DMS 273 (cell line): ENCODE measurements around the gene ZDHHC24.
"Not testable (repeated sequence)": the region's sequence is repeated elsewhere in the genome, so short reads cannot be mapped to it uniquely, and the experiment has no call there.

ENCODE experiments used
- DNase-seq: peaks from one replicate; lab custom pipeline; 2025; ENCODE audit not compliant: unreplicated experiment; lab: John Stamatoyannopoulos, UW

Gene ZDHHC24

GRCh38 chr11:66545701-66546367, at the start of gene ZDHHC24:
Gene ZDHHC24, minus strand, starts transcription at chr11:66546048. Its CDS starts 45 bp downstream, at chr11:66546003.
- DNase-seq: peak; percentile 97

- peak; percentile 51 for DNase-seq
These were observed 49.5 kb upstream of the ZDHHC24 start for GRCh38 chr11:66595245-66595904.

- DNase-seq: no peak
These were observed 47.8 kb upstream of the ZDHHC24 start for GRCh38 chr11:66593650-66594049.

GRCh38 chr11:66593303-66593635, 47.4 kb upstream of the ZDHHC24 start:
- DNase-seq: no peak

GRCh38 chr11:66592457-66593302, 46.8 kb upstream of the ZDHHC24 start, which contains the start of the genes CCDC87 and CCS:
Gene CCDC87, minus strand, starts transcription at chr11:66593063. Its CDS starts 48 bp downstream, at chr11:66593015.
Gene CCS, plus strand, starts transcription at chr11:66593185. Its CDS starts 77 bp downstream, at chr11:66593262.
- DNase-seq: peak; percentile 96

DNA sequence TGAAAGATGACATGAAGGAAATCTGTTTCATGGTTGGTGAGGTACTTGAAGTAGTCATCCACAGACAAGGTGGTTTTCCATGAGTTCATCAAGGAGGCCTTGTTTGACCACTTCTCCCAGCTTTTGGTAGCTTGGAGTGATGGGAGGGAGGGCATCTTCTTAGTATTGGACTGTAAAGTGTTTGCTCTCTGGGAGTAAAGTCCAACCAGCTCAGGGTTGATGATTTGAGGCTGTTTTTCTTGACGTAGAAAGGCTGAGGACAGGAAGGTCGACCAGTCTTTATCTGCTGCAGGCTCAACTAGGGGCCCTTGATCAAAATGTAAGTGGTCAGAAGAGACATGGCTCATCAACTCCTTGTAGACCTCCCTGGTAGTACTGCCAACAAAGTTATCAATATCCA, 45.3 kb upstream of the ZDHHC24 start:
- DNase-seq: no peak

DNA sequence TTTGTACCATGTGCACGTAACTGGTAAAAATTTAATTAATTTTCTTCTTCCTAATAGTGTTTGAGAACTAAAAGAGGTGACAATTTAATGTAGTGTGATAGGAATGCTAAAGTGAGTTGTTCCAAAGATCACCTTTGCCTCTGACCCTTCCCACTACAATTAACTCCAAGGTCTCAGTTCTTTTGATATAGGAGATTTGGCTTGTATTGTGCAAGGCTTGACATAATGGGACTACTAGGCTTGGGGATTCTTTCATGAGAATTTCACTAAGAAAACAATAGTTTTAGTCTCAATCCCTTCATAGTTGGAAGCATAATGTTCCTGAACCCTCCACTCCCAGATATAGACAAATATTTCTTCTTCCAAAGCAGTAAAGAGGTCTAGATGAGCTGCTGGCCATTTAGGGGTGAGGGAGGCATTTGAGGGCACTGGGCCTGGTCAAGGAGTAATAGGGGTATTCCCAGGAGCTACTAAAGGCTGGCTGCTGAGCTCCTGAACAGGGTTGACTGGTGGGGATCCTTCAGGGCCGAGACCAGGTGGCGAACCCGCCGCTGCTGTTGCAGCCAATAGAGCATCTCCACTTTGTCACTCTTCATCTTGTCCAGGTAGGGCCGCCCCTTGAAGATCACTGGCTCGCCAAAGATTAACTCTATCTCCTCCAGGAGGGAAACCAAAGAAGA, 44.3 kb upstream of the ZDHHC24 start:
- no peak for DNase-seq

- DNase-seq: not testable (repeated sequence)
These were observed 43.5 kb upstream of the ZDHHC24 start for GRCh38 chr11:66589315-66589714.

DNA sequence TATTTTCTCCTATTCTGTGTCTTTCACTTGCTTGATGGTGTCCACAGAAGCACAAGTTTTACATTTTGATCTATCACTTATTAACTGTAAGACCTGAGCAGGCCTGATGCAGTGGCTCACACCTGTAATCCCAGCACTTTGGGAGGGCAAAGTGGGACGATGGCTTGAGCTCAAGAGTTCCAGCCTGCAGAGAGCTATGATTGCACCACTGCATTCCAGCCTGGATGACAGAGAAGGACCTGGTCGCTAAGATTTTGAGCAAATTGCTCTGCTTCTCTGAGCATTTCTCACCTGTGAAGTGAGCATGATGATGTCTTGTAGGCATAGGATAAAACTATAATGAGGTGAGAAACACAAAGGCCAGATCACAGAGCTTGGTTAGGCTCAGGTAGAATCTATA, 40.3 kb upstream of the ZDHHC24 start:
- no peak for DNase-seq

GRCh38 chr11:66585447-66585846, 39.6 kb upstream of the ZDHHC24 start:
- not testable (repeated sequence) for DNase-seq

- not testable (repeated sequence) for DNase-seq
These were observed 36.8 kb upstream of the ZDHHC24 start for GRCh38 chr11:66582565-66583147.

- DNase-seq: no peak
These were observed 35.4 kb upstream of the ZDHHC24 start for GRCh38 chr11:66581261-66581660.

DNA sequence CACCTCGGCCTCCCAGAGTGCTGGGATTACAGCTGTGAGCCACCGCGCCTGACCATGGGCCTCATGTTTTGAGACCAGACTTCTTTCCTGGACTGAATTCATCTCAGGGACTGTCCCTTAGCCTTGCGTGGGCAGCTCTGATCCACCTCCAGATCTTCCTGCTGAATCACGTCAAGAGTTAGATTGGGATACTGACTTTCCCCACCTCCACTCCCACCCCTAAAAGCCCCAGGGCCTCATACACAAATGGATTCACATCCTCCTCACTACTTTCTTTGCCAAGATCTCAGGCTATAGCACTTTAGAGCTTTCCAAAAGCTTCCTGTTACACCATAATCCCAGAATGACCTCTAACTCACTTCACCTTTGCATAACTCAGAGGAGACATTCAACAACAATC, 35.0 kb upstream of the ZDHHC24 start:
- DNase-seq: no peak

GRCh38 chr11:66579017-66579606, 33.3 kb upstream of the ZDHHC24 start:
- DNase-seq: peak; percentile 78

DNA sequence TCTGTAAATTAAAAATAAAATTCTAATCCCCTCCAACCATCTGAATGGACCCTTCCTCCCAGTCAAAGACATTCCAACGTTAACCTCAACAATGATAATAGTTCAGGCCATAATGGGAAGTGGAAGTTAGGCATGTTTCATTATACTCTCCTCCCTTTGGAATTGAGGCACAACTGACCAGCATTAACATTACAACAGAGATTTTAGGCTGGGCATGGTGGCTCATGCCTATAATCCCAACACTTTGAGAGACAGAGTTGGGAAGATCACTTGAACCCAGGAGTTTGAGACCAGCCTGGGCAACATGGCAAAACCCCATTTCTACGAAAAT, 25.0 kb upstream of the ZDHHC24 start:
- no peak for DNase-seq

DNA sequence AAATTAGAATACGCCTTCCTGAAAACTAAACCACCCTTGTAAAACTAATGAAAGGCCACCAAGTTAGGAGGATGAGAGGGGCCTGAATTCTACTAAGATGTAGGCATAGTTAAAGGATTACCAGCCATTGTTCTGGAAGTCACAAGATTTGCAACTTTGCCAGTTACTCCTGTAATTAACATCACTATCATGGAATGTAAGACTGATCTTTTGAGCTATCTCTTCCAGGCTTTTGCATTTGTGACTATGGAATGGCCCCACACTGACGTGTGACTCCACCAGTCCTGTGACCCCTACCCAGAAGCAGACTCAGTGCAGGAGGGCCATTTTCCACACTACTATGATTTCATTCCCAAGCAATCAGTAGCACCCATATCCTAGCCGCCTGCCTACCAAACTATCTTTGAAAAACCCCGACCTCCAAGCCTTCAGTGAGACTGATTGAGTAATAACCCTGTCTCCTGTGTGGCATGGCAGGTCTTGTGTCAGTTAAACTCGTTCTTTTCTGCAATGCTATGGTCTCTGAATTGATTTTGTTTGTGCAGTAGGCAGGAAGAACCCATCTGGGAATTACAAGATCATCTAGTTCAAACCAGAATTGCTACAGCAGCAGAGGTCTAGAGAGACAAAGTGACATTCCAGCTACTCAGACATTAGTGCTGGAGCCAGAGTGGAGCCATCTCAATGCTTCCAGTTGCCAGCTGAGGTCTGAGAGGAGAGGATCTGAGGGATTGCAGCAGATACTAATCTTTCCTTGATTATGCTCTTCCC, 24.4 kb upstream of the ZDHHC24 start:
- DNase-seq: no peak

- no peak for DNase-seq
These were observed 23.2 kb upstream of the ZDHHC24 start for GRCh38 chr11:66569076-66569475.

DNA sequence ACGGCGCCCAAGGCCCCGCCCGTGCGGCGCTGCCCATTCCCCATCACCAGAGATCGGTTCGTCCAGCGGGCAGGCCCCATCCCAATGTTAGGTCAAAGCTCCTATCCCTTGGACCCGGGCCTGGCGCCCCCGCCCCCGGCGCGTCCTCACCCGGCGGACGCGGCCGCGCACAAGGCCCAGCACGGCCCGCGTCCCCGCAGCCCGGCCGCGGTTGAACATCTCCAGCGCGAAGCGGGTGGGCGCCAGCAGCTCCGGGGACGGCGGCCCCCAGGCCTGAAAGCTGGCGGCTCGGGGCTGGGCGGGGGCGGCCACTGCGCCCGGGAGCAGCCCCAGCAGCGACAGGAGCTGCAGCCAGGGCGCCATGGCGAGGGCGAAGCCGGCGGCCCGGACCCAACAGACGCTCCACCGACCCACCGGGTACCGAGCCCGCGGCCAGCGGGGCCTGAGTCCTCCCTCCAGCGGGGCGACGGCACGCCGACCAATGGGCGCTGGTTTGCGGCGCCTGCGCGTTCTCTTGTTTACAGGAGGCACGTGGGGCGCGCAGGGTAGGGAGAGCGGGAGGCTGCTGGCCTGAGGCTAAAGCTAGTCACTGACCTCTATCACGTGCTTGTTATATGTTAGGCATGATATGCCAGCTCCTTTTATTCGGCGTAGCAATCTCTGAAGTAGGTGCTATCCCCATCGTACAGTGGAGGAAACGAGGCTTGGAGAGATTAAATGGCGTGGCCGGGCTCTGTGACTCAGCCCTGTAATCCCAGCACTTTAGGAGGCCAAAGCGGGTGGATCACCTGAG, 22.5 kb upstream of the ZDHHC24 start, which contains the start of gene CTSF:
TSS of gene CTSF (minus strand) at position 483 of the 793 bp plus-strand sequence. CDS start at position 363, 120 bp downstream.
- DNase-seq: peak; percentile 60

DNA sequence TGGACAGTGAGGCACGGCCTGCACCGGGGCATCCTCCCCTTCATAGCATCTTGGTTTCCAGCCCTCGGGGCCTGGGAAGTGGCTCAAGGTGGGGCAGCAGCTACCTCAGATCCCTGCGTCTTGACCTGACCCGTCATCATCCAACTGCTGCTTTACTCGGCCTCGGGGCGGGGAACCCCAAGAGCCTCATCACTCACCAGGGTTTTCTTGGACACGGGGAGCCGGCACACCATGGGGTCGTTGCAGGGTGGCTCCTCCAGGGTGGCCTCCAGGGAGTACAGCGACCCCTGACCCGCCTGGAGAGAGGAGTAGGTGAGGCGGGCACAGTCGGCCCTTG, 21.9 kb upstream of the ZDHHC24 start:
- DNase-seq: no peak
